Upper lobe of left lung (tissue), 6 donors: Measurements from ENCODE around the gene IL20RB. TPM values are rescaled to one million over a fixed set of nuclear protein-coding genes. Genes with fewer than 3 reads are reported as not detected.
"Not testable (repeated sequence)": the region's sequence is repeated elsewhere in the genome, so short reads cannot be mapped to it uniquely, and the experiment has no call there.

ENCODE experiments used
- ATAC-seq, 2 donors: fragments of 200-7000 bp; cut with Tn5 transposase; one replicate each; pipeline ENCODE4 v1.9.1; 2022; ENCODE audit warnings: mild to moderate bottlenecking in 2 of 2, moderate library complexity in 2 of 2; ENCODE audit not compliant: low FRiP score in 2 of 2
- DNase-seq, 2 donors: peaks; one replicate each; pipeline ENCODE4 v3.0.0-alpha.2; 2019 to 2020
- H3K27ac ChIP-seq, 4 donors: fragments of 200-600 bp; sonication (generic); one replicate each; pipeline ENCODE4 v1.5.1; 2016 to 2019
- H3K27me3 ChIP-seq, 4 donors: fragments of 200-600 bp; sonication (generic); one replicate each; pipeline ENCODE4 v1.5.1; 2017 to 2019
- H3K36me3 ChIP-seq, 4 donors: fragments of 200-600 bp; sonication (generic); one replicate each; pipeline ENCODE4 v1.5.1; 2016 to 2019
- H3K4me1 ChIP-seq, 4 donors: fragments of 200-600 bp; sonication (generic); one replicate each; pipeline ENCODE4 v1.5.1; 2018 to 2019
- H3K4me3 ChIP-seq, 4 donors: fragments of 200-600 bp; sonication (generic); one replicate each; pipeline ENCODE4 v1.5.1; 2017 to 2019; ENCODE audit warnings: mild to moderate bottlenecking in 2 of 4, moderate library complexity in 1 of 4
- H3K9me3 ChIP-seq, 4 donors: fragments of 200-600 bp; sonication (generic); one replicate each; pipeline ENCODE4 v1.5.1; 2018 to 2019
- CTCF ChIP-seq, 6 experiments: fragments of 450-650 bp in 4 of 6; fragments of 200-600 bp in 2 of 6; sonication (generic) in 2 of 6; IDR thresholded peaks; one replicate each; pipeline ENCODE4 v1.5.1; 2016 to 2019; ENCODE audit warnings: antibody characterized with exemption in 6 of 6
- EP300 ChIP-seq, 4 donors: sonication (generic); formaldehyde crosslinking; IDR thresholded peaks; one replicate each; pipeline ENCODE4 v1.5.1; 2017; ENCODE audit warnings: antibody characterized with exemption in 4 of 4, control low read depth in 2 of 4
- POLR2A ChIP-seq, 4 donors: fragments of 450-650 bp; IDR thresholded peaks; one replicate each; pipeline ENCODE4 v1.5.1; 2016 to 2017; ENCODE audit warnings: antibody characterized with exemption in 4 of 4, mild to moderate bottlenecking in 2 of 4
- POLR2AphosphoS5 ChIP-seq, 2 donors: sonication (generic); formaldehyde crosslinking; IDR thresholded peaks; one replicate each; pipeline ENCODE4 v1.5.1; 2017; ENCODE audit warnings: antibody characterized with exemption in 2 of 2
- WGBS, 2 donors: methylation state at CpG; one replicate each; pipeline ENCODE4 v1.1.5; 2017 to 2018; 5-methylcytosine and 5-hydroxymethylcytosine counted together
- total RNA-seq, 6 donors: library from RNA; depleted of rRNA in 4 of 6; stranded (reverse); fragments of >200 nt in 4 of 6; gene quantifications; one replicate each; pipeline versions ENCODE4 v1.1.0 to v1.2.1, GENCODE V29; 2016 to 2021
- donor health status: DM: no; HTN: no; CAD: no; lungs with moderate emphysema.
- donor health status: DM: no; HTN: yes; CAD: no; lungs with severe emphysema.

IL20RB gene
- total RNA-seq, 6 donors from 2014 or later: 0.80 to 22.9 (median 1.1) TPM

- TF ChIP-seq POLR2AphosphoS5 (IDR thresholded peaks at IDR 0.05) (no peak), POLR2A (IDR thresholded peaks at IDR 0.05) (no peak), CTCF (IDR thresholded peaks at IDR 0.05) (no peak), EP300 (IDR thresholded peaks at IDR 0.05) (no peak)
- DNase-seq (no peak), ATAC-seq (no peak)
- no peaks in the 10 kb centered on the region for H3K36me3 ChIP-seq
- H3K4me3 ChIP-seq: no peak overlapping the region
- peaks cover 16 to 18% (median 17%) of the 10 kb centered on the region in 4 donors for H3K4me1 ChIP-seq
- no peak overlapping the region for H3K27ac ChIP-seq
- H3K27me3 ChIP-seq: no peaks in the 10 kb centered on the region
- 95 to 100% methylated on average over 4 of the region's 4 CpGs for WGBS, 2 donors
- H3K9me3 ChIP-seq: no peaks in the 10 kb centered on the region
Observed at GRCh38 chr3:136990826-136991225, 33.0 kb downstream of the IL20RB start.

- no peak overlapping the region for H3K27ac ChIP-seq
- ATAC-seq (no peak), DNase-seq (no peak)
- no peaks in the 10 kb centered on the region for H3K36me3 ChIP-seq
- no peak for TF ChIP-seq CTCF (IDR thresholded peaks at IDR 0.05)
- no peak for TF ChIP-seq EP300 (IDR thresholded peaks at IDR 0.05)
- TF ChIP-seq POLR2AphosphoS5 (IDR thresholded peaks at IDR 0.05): no peak
- no peak for TF ChIP-seq POLR2A (IDR thresholded peaks at IDR 0.05)
- no peaks in the 10 kb centered on the region for H3K27me3 ChIP-seq
- H3K4me3 ChIP-seq: no peak overlapping the region
- peaks cover 15 to 21% (median 19%) of the 10 kb centered on the region in 4 donors for H3K4me1 ChIP-seq
- no peaks in the 10 kb centered on the region for H3K9me3 ChIP-seq
- 100% methylated on average over 1 to 2 of the region's 2 CpGs for WGBS, 2 donors
Observed at GRCh38 chr3:136992115-136992514, 34.3 kb downstream of the IL20RB start.

GRCh38 chr3:136994772-136995516 lies 37.2 kb downstream of the IL20RB start:
- no peaks in the 10 kb centered on the region for H3K36me3 ChIP-seq
- H3K27me3 ChIP-seq: no peaks in the 10 kb centered on the region
- H3K9me3 ChIP-seq: no peaks in the 10 kb centered on the region
- peak in 1 of 4 donors; percentile 70 for TF ChIP-seq EP300 (IDR thresholded peaks at IDR 0.05)
- TF ChIP-seq POLR2A (IDR thresholded peaks at IDR 0.05): no peak
- TF ChIP-seq CTCF (IDR thresholded peaks at IDR 0.05): no peak
- TF ChIP-seq POLR2AphosphoS5 (IDR thresholded peaks at IDR 0.05): peak; percentile 72 to 74
- peaks cover 15 to 21% (median 19%) of the 10 kb centered on the region in 4 donors for H3K4me1 ChIP-seq
- no peak overlapping the region for H3K4me3 ChIP-seq
- H3K27ac ChIP-seq: peak overlapping the region; percentile 53 to 84 (median 80)
- ATAC-seq (peak; percentile 87 to 88), DNase-seq (peak in 1 of 2 donors; percentile 85)
- WGBS, 2 donors: 32 to 37% methylated on average over 8 of the region's 8 CpGs

GRCh38 chr3:136995652-136996051 lies 37.9 kb downstream of the IL20RB start:
- H3K4me1 ChIP-seq: peaks cover 15 to 21% (median 19%) of the 10 kb centered on the region in 4 donors
- peak overlapping the region; percentile 53 to 84 (median 80) for H3K27ac ChIP-seq
- WGBS, 2 donors: 55 to 71% methylated on average over 1 of the region's 1 CpG
- H3K9me3 ChIP-seq: no peaks in the 10 kb centered on the region
- H3K36me3 ChIP-seq: no peaks in the 10 kb centered on the region
- H3K27me3 ChIP-seq: no peaks in the 10 kb centered on the region
- peak in 1 of 2 donors; percentile 40 for ATAC-seq
- TF ChIP-seq EP300 (IDR thresholded peaks at IDR 0.05) (no peak), POLR2AphosphoS5 (IDR thresholded peaks at IDR 0.05) (no peak)
- no peak overlapping the region for H3K4me3 ChIP-seq
- no peak for DNase-seq

- Histone ChIP-seq H3K4me1 (peaks cover 6 to 10% (median 10%) of the 10 kb centered on the region in 4 donors), H3K27me3 (no peaks in the 10 kb centered on the region), H3K4me3 (no peak overlapping the region), H3K36me3 (no peaks in the 10 kb centered on the region), H3K9me3 (no peaks in the 10 kb centered on the region), H3K27ac (no peak overlapping the region)
- TF ChIP-seq POLR2AphosphoS5 (IDR thresholded peaks at IDR 0.05) (no peak), CTCF (IDR thresholded peaks at IDR 0.05) (no peak), POLR2A (IDR thresholded peaks at IDR 0.05) (no peak), EP300 (IDR thresholded peaks at IDR 0.05) (no peak)
- no peak for DNase-seq
- no peak for ATAC-seq
Observed at GRCh38 chr3:137000039-137000438, 42.3 kb downstream of the IL20RB start.

GRCh38 chr3:137007376-137007775 lies 49.6 kb downstream of the IL20RB start:
- not testable (repeated sequence) for ATAC-seq, DNase-seq
- WGBS, 2 donors: 85 to 88% methylated on average over 6 to 9 of the region's 9 CpGs

More at GRCh38 chr3:137007376-137007775, 49.6 kb downstream of the IL20RB start:
- H3K27ac ChIP-seq, H3K27me3 ChIP-seq, H3K4me1 ChIP-seq, H3K36me3 ChIP-seq, H3K4me3 ChIP-seq, H3K9me3 ChIP-seq: not testable (repeated sequence)
